GM18951 (cell line): ENCODE results near the gene BEX2.
"Not testable (repeated sequence)": the region's sequence is repeated elsewhere in the genome, so short reads cannot be mapped to it uniquely, and the experiment has no call there.

Experiments
- POLR2A ChIP-seq: IDR thresholded peaks from 4 replicates; pipeline ENCODE4 v1.6.1; 2011; ENCODE audit warnings: mild to moderate bottlenecking; ENCODE audit not compliant: insufficient read length, insufficient read depth; ENCODE audit errors: extremely low read depth
- in situ Hi-C: fragments of 300-500 bp; cut with MboI; formaldehyde crosslinking; loops from one replicate; pipeline ENCODE4 v1.12.0; 2022; ENCODE audit warnings: low sequenced_read_pairs, mixed read lengths, inconsistent platforms; ENCODE audit not compliant: unreplicated experiment

BEX2 gene

GRCh38 chrX:103310555-103311398 is at the start of gene BEX2:
TSS of gene BEX2 (minus strand) at chrX:103310990. CDS start at chrX:103309976, 1,014 bp downstream.
- no peak for TF ChIP-seq POLR2A
- in situ Hi-C loops: no loop called here

GRCh38 chrX:103360092-103360491 is 49.3 kb upstream of the BEX2 start:
- no peak for TF ChIP-seq POLR2A
- in situ Hi-C loops: no loop called here

- in situ Hi-C loops: not testable (repeated sequence)
These were observed 48.8 kb upstream of the BEX2 start for GRCh38 chrX:103359605-103360004.

GRCh38 chrX:103357871-103358270 is 47.1 kb upstream of the BEX2 start:
- in situ Hi-C loops: no loop called here
- TF ChIP-seq POLR2A: no peak

- in situ Hi-C loops: no loop called here
These were observed 46.1 kb upstream of the BEX2 start for GRCh38 chrX:103356858-103357257.

GRCh38 chrX:103356130-103356798 is 45.5 kb upstream of the BEX2 start, which contains the start of gene TCEAL9:
TSS of gene TCEAL9 (plus strand) at chrX:103356506. CDS start at chrX:103357685, 1,179 bp downstream.
- peak; percentile 31 for TF ChIP-seq POLR2A

More at GRCh38 chrX:103356858-103357257, 46.1 kb upstream of the BEX2 start:
- TF ChIP-seq POLR2A: no peak

GRCh38 chrX:103347682-103348397 is 37.0 kb upstream of the BEX2 start:
- TF ChIP-seq POLR2A: no peak
- in situ Hi-C loops: no loop called here

More at GRCh38 chrX:103356130-103356798, 45.5 kb upstream of the BEX2 start, which contains the start of gene TCEAL9:
- in situ Hi-C loops: no loop called here

GRCh38 chrX:103344606-103345005 is 33.8 kb upstream of the BEX2 start:
- in situ Hi-C loops: no loop called here
- TF ChIP-seq POLR2A: no peak

GRCh38 chrX:103343105-103343504 is 32.3 kb upstream of the BEX2 start:
- in situ Hi-C loops: no loop called here
- TF ChIP-seq POLR2A: no peak

GRCh38 chrX:103338663-103339062 is 27.9 kb upstream of the BEX2 start:
- in situ Hi-C loops: no loop called here

GRCh38 chrX:103330681-103331288 is 20.0 kb upstream of the BEX2 start:
- in situ Hi-C loops: no loop called here
- TF ChIP-seq POLR2A: no peak

More at GRCh38 chrX:103338663-103339062, 27.9 kb upstream of the BEX2 start:
- no peak for TF ChIP-seq POLR2A

- in situ Hi-C loops: no loop called here
- no peak for TF ChIP-seq POLR2A
These were observed 19.2 kb upstream of the BEX2 start, which contains the start of gene TCEAL7 for GRCh38 chrX:103329991-103330390. TSS of gene TCEAL7 (plus strand) at chrX:103330239. CDS start at chrX:103331404, 1,165 bp downstream.

- TF ChIP-seq POLR2A: no peak
- in situ Hi-C loops: no loop called here
These were observed 600 bp upstream of the BEX2 start for GRCh38 chrX:103311399-103311780.
